ENCODE measurements around the gene LLPH.

LLPH gene

DNA sequence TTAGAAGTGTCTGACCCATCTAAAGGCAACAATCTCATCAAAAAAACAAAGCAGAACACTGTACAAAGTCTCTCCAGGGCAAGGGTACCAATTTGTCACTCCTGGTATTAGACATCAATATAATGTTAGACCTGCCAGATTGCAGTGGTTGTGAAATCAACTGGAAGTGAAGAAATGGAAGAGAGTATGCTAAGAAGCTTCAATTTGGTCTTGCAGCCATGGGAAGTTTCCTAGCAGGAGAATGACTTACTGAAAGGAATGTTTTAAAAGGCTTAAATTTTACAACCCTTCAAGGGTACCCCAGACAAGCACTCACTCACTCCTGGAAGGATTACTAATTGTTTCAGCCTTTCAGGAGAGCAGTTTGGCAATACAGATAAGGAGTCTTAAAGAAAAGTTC lies 18.9 kb downstream of the LLPH start:
- no peak overlapping the region for H3K27ac ChIP-seq
- TF ChIP-seq, protein P1, sequence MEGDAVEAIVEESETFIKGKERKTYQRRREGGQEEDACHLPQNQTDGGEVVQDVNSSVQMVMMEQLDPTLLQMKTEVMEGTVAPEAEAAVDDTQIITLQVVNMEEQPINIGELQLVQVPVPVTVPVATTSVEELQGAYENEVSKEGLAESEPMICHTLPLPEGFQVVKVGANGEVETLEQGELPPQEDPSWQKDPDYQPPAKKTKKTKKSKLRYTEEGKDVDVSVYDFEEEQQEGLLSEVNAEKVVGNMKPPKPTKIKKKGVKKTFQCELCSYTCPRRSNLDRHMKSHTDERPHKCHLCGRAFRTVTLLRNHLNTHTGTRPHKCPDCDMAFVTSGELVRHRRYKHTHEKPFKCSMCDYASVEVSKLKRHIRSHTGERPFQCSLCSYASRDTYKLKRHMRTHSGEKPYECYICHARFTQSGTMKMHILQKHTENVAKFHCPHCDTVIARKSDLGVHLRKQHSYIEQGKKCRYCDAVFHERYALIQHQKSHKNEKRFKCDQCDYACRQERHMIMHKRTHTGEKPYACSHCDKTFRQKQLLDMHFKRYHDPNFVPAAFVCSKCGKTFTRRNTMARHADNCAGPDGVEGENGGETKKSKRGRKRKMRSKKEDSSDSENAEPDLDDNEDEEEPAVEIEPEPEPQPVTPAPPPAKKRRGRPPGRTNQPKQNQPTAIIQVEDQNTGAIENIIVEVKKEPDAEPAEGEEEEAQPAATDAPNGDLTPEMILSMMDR (conservative IDR thresholded peaks at IDR 0.05) = no peak

DNA sequence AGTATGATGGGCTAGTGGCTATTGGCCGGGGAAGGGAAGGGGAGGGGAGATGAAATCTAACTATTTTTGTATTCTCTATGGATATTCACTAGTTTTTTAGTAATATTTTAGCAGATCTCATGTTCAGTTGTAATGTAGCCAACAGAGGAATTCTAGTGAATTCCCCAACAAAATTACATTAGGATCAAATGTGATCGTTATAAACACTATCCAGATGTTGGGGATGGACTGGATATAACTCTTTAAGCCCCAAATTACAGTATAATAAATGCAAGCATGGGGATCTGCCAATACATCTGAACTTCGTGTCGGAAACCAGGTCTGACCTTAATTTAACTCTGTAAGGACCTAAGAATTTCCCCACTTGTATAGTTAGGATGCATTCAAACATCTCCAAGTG lies 21.5 kb downstream of the LLPH start:
- TF ChIP-seq, protein P1 (conservative IDR thresholded peaks at IDR 0.05) = no peak

GRCh38 chr12:66108386-66108785 lies 22.2 kb downstream of the LLPH start:
- TF ChIP-seq, protein P1 (conservative IDR thresholded peaks at IDR 0.05) = no peak

More for the DNA sequence above, 21.5 kb downstream of the LLPH start:
- H3K27ac ChIP-seq = no peak overlapping the region

DNA sequence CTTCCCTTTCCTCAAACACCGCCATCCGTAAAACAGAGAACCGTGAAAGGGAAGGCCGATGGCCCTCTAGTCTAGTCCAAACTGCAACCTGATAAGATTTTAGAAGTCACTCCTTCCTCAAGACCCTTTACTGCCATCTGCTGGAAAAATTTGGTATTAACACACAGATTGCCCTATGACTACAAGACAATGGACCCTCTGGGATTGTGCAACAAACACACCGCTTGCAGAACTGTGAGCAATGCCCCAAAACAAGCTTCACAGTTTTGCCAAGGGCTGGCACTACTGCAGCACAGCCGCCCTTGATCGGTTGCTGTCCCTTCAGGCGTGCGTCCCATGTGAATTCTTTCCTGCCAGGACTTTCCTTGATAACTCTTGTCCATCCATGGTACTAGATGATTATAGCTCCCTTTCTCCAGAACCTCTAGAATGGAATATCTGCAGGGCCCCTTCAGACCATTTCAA lies 23.1 kb downstream of the LLPH start:
- no peak overlapping the region for H3K27ac ChIP-seq
- TF ChIP-seq, protein P1 (conservative IDR thresholded peaks at IDR 0.05) = peak; percentile 92

More at GRCh38 chr12:66108386-66108785, 22.2 kb downstream of the LLPH start:
- H3K27ac ChIP-seq = no peak overlapping the region

GRCh38 chr12:66103016-66103913 lies 27.3 kb downstream of the LLPH start:
- TF ChIP-seq, protein P1 (conservative IDR thresholded peaks at IDR 0.05) = no peak
- no peak overlapping the region for H3K27ac ChIP-seq

DNA sequence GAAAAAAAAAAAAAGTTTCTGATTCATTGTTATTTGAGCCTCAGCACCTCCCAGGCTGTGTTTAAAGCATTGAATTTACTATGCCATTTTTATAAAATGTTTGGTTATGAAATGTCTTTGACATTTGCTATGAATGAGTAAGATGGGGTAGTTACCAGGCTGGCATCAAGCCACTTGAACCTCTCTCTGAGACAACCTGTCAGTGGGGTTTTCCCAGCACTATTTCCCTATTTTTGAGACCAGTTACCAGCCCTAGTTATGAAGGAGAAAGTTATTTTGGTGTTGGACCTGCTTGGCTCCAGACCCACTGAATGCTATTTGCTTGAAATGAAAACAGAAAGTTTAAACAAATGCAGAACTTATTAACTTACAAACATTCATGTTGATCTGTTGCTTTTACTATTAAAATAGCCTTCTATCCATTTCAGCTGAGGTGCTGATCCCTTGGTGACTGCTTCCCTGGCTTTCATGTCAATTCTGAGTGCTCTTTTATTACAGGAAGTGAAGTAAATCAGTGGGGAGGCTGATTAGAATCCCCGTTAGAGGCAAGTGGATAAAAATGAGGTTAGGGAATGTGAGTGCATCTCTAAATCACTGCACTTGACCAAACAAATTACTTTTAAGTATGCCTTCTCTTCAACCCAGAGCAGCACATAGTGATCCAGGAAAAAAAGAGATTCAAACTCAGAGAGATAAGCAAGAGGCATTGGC lies 37.8 kb downstream of the LLPH start:
- no peak overlapping the region for H3K27ac ChIP-seq
- TF ChIP-seq, protein P1 (conservative IDR thresholded peaks at IDR 0.05) = no peak

DNA sequence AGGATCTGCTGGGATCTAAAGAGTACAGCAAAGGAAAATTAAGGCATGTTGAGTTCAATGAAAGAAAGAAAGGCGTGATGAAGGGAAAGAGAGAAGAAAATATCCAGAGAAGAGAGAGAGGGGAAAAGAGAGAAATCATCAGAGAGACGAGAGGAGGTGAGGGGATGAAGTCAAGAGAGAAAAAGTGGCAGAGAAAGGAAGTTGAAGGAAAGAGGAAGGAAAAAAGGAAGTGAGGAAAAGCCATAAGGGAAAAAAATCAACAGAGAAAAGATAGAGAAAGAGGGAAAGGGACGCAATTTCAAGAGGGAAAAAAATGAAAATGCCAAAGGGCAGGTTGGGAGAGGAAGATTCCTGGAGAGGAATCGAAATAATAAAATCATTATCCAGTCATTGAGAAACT lies 40.4 kb downstream of the LLPH start:
- no peak overlapping the region for H3K27ac ChIP-seq
- TF ChIP-seq, protein P1 (conservative IDR thresholded peaks at IDR 0.05) = no peak
